ENCODE results near the gene LRRK2. TPM values are rescaled to one million over a fixed set of nuclear protein-coding genes. Genes with fewer than 3 reads are reported as not detected.

LRRK2 gene
- total RNA-seq, 2 experiments from 2014 or later: 5.9 to 28.4 TPM

DNA sequence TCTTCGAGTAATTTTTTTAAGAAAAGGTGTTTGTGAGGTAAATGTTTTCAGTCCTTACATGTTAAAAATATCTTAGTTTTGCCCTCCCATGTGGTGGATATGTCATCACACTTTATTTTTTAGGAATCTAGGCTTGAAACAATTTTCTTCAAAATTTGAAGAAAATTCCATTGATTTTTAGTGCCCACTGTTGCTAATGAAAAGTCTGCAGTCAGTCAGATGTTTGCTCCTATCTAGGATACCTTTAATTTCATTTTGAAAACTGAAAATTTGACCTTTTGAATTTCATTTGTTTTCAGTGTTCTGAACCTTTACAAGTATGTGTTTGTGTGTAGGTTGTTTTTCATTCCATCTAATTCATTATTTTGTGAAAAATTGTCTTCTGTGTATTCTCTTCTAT is 105.4 kb downstream of the LRRK2 start:
- H3K9me2 ChIP-seq (ENCODE audit: insufficient read depth, low read length): no peaks in the 10 kb centered on the region
- intact Hi-C loops (cut with micrococcal nuclease; ENCODE audit: unreplicated experiment): no loop called here
- no TSS peak for BruUV-seq (replicated peaks)
- no peaks in the 10 kb centered on the region for H3K79me2 ChIP-seq (ENCODE audit: insufficient read depth, low read depth, low read length)
- no peak for TF ChIP-seq CTCF (conservative IDR thresholded peaks at IDR 0.05; ENCODE audit: low read length)
- TF ChIP-seq EZH2phosphoT487 (IDR thresholded peaks at IDR 0.05; ENCODE audit: borderline replicate concordance, low read depth, low read length): no peak
- peaks cover 13% of the 10 kb centered on the region for H3K9me3 ChIP-seq (ENCODE audit: low read length)
- H3K27ac ChIP-seq (ENCODE audit: low read depth, low read length, poor library complexity, severe bottlenecking): no peak overlapping the region
- DNase-seq (ENCODE audit: low spot score): no peak
- no peak overlapping the region for H3K4me2 ChIP-seq (ENCODE audit: low read length)
- ChIA-PET POLR2A (no interaction called here), CTCF (ENCODE audit: unreplicated experiment) (no interaction called here)
- H2AFZ ChIP-seq (ENCODE audit: low read length): no peak overlapping the region
- H4K20me1 ChIP-seq (ENCODE audit: insufficient read depth, low read length): no peaks in the 10 kb centered on the region
- no peaks in the 10 kb centered on the region for H3K4me1 ChIP-seq (ENCODE audit: insufficient read depth, low read length, poor library complexity, severe bottlenecking)
- H3K4me3 ChIP-seq (ENCODE audit: low read depth, low read length, poor library complexity, severe bottlenecking): no peak overlapping the region
- peaks cover 58% of the 10 kb centered on the region for H3K36me3 ChIP-seq (ENCODE audit: insufficient read depth, low read length)

DNA sequence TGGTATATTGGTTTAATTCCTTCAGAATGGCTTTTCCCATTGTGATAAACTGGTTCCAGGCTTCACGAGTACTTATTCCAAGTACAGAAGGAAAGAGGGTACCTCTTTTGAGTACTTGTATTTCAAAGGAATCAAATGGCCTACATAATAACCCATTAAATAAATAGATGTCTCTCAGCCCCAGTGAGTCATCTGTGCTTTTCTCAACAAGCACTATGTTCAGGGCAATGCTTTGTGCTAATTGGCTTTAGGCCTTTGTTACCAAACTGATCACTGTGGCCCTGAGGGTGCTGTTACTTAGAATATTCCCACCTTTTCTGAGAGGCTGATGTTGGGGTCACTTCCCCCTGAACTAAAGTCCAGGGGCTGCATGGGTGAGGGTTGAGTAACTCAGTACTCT is 107.1 kb downstream of the LRRK2 start:
- ChIA-PET POLR2A (no interaction called here), CTCF (ENCODE audit: unreplicated experiment) (no interaction called here)
- DNase-seq (ENCODE audit: low spot score): no peak
- no peaks in the 10 kb centered on the region for H3K4me1 ChIP-seq (ENCODE audit: insufficient read depth, low read length, poor library complexity, severe bottlenecking)
- H3K4me2 ChIP-seq (ENCODE audit: low read length): no peak overlapping the region
- peaks cover 68% of the 10 kb centered on the region for H3K36me3 ChIP-seq (ENCODE audit: insufficient read depth, low read length)
- no peaks in the 10 kb centered on the region for H4K20me1 ChIP-seq (ENCODE audit: insufficient read depth, low read length)
- TF ChIP-seq CTCF (conservative IDR thresholded peaks at IDR 0.05; ENCODE audit: low read length): no peak
- H3K27ac ChIP-seq (ENCODE audit: low read depth, low read length, poor library complexity, severe bottlenecking): no peak overlapping the region
- H3K9me3 ChIP-seq (ENCODE audit: low read length): peaks cover 13% of the 10 kb centered on the region
- BruUV-seq (replicated peaks): no TSS peak
- no peaks in the 10 kb centered on the region for H3K9me2 ChIP-seq (ENCODE audit: insufficient read depth, low read length)
- H2AFZ ChIP-seq (ENCODE audit: low read length): no peak overlapping the region
- intact Hi-C loops (cut with micrococcal nuclease; ENCODE audit: unreplicated experiment): no loop called here
- H3K79me2 ChIP-seq (ENCODE audit: insufficient read depth, low read depth, low read length): no peaks in the 10 kb centered on the region
- no peak overlapping the region for H3K4me3 ChIP-seq (ENCODE audit: low read depth, low read length, poor library complexity, severe bottlenecking)

DNA sequence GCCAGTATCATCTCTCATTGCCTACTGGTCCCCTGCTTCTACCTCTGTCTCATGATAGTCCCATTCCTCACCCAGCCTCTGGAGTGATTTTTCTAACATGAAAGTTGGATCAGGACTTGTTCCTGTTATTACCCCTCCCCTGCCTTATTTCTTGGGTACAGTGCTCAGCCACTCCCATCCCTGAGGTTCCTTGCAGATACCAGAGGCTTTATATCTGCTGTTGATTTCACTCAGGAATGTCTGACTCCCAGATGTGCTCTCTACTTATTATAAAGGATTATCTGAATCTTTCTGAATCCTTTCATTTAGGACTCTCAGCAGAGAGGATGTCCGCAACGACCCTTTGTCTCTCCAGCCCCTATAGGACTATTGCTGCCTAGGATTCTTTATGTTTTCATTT is 111.2 kb downstream of the LRRK2 start:
- Histone ChIP-seq H3K36me3 (ENCODE audit: insufficient read depth, low read length) (peaks cover 72% of the 10 kb centered on the region), H2AFZ (ENCODE audit: low read length) (no peak overlapping the region), H3K79me2 (ENCODE audit: insufficient read depth, low read depth, low read length) (no peaks in the 10 kb centered on the region), H3K4me2 (ENCODE audit: low read length) (no peak overlapping the region), H3K9me3 (ENCODE audit: low read length) (no peaks in the 10 kb centered on the region), H3K27ac (ENCODE audit: low read depth, low read length, poor library complexity, severe bottlenecking) (no peak overlapping the region), H3K4me1 (ENCODE audit: insufficient read depth, low read length, poor library complexity, severe bottlenecking) (no peaks in the 10 kb centered on the region), H3K4me3 (ENCODE audit: low read depth, low read length, poor library complexity, severe bottlenecking) (no peak overlapping the region), H4K20me1 (ENCODE audit: insufficient read depth, low read length) (no peaks in the 10 kb centered on the region), H3K9me2 (ENCODE audit: insufficient read depth, low read length) (no peaks in the 10 kb centered on the region)
- POLR2A ChIA-PET: interaction anchor here (0.9 kb wide), 1 partner anchor 12 kb away, joined by 5 read pairs; no protein-coding TSS in a partner anchor
- DNase-seq (ENCODE audit: low spot score): no peak
- CTCF ChIA-PET (ENCODE audit: unreplicated experiment): no interaction called here
- no TSS peak for BruUV-seq (replicated peaks)
- TF ChIP-seq CTCF (conservative IDR thresholded peaks at IDR 0.05; ENCODE audit: low read length) (no peak), EZH2phosphoT487 (IDR thresholded peaks at IDR 0.05; ENCODE audit: borderline replicate concordance, low read depth, low read length) (no peak)
- intact Hi-C loops (cut with micrococcal nuclease; ENCODE audit: unreplicated experiment): loop anchor here (5.0 kb wide), 1 partner anchor 586 kb away; no protein-coding TSS in a partner anchor

Measured in OCI-LY7 (cell line).